Panc1 (cell line): ENCODE measurements around the gene KRT34.

Experiments
- CTCF ChIP-seq: fragments of 450-650 bp; IDR thresholded peaks from 2 replicates; pipeline ENCODE4 v1.5.1; 2017; ENCODE audit warnings: mild to moderate bottlenecking
- POLR2AphosphoS5 ChIP-seq: IDR thresholded peaks from 2 replicates; pipeline ENCODE4 v1.6.1; 2012; ENCODE audit warnings: mild to moderate bottlenecking, low read depth, low read length, moderate library complexity

GRCh38 chr17:41424111-41424635 is 42.1 kb upstream of the KRT34 start, which contains the start of gene KRT37:
- TF ChIP-seq CTCF (no peak), POLR2AphosphoS5 (no peak)
